IPS DF 19.7 (cell line): ENCODE results near the gene ETS2.
"Not testable (repeated sequence)": the region's sequence is repeated elsewhere in the genome, so short reads cannot be mapped to it uniquely, and the experiment has no call there.

Experiments used
- DNase-seq: peaks from one replicate; pipeline ENCODE4 v3.0.0-alpha.2; 2013; ENCODE audit warnings: low read depth, low spot score

Gene ETS2

DNA sequence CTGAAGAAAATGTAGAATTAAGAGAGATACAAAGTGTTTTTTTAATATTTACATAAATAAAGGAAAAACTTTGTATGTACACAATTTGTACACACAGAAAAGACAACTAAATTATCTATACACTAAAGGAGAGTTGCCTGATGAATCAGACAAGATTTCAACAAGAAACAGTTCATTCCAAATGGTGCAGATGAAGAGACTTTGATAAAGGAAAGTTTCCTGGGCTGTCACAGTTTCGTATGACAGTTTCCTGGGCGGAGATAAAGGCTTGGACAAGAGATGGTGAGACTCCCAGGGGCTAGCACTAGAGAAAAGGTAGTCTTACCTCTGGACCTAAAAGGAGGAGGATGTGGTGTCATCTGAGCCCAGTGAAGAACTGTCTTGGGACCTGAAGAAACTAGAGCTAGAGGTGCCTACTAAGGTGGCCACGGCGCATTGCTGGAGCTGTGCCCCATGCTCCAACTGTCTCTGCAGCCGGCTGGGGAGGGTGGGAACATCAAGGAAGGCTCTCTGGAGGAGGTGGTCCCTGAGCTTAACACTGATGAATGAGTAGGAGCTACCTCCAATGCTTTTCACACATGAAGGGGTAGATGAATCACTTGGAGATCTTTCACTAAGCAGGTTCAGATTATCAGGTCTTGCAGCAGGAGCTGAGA is 32.2 kb downstream of the ETS2 start:
- no peak for DNase-seq

DNA sequence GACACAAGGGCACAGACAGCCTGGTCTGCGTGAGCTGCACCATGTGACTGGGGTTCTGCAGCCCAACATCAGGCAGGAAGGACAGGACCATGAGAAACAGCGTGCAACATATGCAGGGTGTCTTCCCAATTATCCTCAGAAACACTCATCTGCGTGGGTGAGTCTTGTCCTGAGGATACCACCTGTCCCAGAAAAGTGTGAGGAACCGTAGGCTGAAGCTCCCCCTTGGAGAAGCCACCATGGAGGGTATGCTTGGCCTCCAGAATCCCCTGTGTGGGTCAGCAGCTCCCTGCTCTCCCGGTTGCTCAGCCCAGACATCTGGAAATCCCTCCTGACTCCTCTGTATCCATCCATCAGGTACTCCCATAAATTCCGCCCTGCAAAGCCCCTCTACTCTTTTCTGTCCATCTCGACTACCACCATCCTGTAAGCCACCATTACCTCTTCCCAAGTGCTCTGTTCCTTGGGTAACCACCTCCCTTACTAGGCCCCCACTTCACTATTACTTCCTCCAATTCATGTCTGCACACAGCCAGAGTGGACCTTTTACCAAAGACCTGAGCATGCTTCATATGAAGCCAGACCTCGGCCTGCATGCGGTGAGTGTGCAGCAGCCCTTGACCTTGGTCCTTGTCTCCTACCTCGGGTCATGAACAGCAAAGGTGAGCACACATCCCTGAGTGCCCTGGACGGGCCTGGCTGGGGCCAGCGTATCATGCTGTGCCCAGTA is 33.0 kb downstream of the ETS2 start:
- DNase-seq: no peak

DNA sequence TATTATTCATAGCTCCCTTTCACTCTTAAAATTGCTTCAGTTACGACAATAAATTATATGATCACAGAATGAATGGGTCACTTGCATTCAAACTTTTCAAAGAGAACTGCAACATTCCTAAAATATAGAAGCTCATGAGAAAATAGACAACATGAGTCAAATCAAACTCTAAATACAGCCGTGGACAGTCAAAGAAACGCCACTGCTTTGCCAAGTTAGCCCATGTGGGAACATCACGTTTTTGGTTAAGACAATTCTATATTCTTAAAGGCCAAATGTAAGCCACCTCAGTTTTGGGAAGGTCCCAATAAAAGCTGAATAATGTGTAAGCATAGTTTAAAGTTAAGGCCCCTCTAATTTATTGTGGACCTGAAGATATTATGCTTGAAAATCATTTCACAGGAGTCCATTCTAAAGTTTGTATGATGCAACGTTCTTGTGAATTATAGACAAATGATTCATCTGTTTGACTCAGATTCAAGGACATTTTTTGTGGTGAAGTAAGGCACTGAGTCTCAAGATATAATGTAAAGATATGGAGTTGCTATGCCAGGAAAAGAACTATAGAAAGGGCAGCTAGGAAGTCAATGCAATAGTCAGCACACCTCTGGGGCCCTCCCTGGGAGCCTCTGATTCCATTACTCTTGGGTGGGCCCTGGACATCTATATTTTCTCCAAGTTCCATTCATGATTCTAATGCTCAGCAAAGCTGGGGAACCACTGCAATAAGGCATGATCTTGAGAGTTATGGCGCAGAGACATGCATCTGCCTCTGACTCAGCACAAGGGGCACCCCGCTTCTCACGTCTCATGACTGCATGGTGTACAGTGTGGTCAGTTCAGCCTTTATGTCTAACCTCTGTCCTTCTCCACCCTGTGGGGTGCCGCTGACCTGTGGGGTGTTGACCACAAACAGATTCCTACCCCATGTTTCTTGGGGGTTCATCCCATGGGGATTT is 33.9 kb downstream of the ETS2 start:
- DNase-seq: no peak

DNA sequence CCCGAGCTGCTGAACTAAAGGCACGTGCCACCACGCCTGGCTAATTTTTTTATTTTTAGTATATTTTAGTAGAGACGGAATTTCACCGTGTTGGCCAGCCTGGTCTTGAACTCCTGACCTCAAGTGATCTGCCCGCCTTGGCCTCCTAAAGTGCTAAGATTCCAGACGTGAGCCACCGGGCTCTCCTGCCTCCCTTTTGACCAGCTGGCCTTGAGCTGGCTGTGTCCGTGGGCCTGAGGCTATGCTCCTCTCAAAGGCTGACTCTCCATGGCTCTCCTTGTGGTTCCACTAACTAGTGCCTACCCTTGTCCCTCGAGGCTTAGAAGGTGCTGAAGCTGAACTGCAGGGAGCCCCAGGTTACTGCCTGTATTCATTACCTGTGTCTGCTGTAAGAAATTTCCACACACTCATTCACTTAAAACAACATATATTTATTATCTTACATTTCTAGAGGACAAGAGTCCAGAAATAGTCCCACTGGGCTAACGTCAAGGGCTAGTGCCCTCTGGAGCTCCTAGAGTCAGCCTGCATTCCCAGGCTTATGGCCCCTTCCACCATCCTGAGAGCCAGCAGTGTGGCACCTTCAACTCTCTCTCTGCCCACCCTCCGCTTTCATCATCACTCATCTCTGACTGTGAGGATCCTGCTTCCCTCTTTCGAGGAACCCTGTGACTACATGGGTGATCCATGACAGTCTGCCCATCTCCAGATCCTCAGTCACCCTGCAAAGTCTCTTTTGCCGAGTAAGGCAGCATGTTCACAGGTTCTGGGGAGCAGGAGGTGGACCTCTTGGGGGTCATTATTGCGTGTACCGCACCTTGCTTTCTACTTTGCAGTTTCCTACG is 34.9 kb downstream of the ETS2 start:
- DNase-seq: no peak

DNA sequence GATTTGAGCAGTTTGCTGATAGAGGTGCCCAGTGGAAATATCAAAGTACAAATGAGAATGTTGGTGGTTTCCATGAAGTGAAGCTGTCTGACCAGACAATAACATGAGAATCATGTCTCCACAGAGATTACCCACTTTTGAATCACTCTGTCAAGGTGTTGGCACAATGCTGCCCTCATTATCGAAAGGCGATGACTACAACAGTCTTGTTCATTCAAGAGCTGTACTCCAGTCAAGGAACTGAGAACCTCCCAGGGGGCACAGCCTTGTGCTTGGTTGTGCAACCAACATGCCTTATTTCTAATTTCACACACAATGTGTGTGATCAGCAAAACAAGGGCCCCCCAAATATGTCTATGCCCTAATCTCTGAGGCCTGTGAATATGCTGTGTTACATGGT is 35.7 kb downstream of the ETS2 start:
- DNase-seq: no peak

DNA sequence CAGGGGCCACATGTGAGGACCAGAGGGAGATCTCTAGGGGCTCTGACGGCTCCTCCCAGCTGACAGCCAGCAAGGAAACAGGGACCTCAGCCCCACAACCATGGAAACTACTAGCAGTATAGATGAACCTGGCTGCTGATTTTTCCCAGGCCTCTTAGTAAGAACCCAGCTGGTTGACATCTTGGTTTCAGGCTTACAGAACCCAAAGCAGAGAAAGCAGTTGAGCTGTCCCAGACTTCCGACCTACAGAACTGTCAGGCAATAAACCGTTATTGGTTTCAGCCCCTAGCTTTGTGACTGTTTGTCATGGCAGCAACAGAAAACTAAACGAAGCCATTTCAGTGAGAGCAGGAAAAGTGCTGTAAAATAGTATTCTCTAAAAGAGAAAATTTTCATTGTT is 36.4 kb downstream of the ETS2 start:
- DNase-seq: no peak

DNA sequence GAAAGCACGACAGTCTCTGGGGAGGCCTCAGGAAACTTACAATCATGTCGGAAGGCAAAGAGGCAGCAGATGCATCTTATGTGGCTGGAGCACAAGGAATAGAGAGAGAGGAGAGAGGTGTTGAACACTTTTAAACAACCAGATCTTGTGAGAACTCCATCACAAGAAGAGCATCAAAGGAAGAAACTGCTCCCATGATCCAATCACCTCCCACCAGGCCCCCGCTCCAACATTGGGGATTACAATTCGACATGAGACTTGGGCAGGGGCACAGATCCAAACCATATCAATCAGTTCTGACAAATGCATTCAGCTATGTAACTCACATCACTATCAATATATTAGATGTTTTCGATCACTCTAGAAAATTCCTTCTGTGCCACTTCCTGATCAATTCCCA is 37.6 kb downstream of the ETS2 start:
- DNase-seq: no peak

DNA sequence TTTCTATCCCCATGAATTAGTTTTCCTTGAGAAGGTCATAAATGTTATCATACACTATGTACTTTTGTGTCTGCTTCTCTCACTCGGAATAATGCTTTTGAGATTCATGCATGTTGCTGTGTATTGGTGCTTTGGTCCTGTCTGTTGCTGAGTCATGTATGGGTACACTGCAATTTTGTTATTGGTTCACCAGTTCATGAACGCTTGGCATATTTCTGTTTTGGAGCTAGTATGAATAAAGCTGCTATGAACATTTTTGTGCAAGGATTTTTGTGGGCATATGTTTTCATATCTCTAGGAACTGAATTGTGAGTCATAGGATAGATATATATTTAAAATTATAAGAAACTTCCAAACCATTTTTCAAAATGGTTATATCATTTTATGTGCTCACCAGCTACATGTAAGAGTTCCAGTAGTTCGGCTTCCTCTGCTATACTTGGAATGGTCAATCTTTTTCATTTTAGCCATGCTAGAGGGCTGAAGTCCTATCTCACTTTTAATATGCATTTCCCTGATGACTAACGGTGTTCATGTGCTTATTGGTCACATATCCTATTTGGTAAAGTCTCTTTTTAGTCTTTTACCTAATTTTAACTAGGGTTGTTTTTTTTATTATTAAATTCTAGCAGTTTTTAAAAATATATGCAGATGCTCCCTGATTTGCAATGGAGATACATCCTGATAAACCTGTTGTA is 38.2 kb downstream of the ETS2 start:
- no peak for DNase-seq

DNA sequence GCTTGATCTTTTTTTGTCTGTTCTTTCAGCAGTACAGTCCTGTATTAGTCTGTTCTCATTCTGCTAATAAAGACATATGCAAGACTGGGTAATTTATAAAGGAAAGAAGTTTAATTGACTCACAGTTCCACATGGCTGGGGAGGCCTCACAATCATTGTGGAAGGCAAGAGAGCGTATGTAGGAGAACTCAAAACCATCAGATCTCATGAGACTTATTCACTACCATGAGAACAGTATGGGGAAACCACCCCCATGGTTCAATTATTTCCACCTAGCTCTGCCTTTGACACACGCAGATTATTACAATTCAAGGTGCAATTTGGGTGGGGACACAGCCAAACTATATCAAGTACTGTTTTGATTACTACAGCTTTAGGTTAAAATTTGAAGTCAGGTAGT is 39.6 kb downstream of the ETS2 start:
- DNase-seq: not testable (repeated sequence)

DNA sequence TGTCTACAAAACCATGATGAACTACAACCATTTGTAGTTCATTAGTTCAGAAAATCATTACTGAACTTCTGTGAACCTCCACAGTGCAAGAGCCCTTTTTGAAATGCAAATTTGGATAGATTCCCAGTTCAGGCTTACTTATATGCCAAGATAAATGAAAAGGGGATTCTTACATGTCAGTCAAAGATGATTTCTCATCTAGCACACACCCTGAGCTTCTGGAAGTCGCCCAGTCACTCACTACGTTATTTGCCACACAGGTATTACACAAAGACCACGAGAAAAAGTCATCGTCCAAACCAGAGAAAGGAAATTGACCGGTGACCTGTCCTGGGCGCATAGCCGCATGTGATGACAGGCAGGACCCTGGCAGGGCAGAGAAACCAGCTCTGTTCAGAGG is 41.8 kb downstream of the ETS2 start:
- no peak for DNase-seq

DNA sequence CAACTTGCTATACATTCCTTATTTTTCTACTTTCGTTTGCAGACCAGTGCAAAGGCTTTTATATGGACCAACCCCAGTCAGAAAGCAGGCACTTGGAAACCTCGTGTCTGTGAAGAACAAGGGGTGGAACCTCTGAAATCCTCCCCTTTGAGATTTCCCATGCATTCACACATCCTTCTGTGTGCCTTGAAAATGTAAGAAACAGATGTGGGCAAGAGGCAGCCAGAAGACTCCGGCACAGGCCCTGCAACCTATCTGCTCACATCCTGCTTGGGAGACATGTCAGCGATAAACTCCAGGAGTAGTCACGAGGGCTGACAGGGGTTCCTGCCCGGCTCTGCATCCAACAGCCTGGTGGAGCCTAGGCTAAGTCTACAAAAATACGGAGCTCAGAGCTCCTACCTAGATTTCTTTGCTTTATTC is 42.5 kb downstream of the ETS2 start:
- DNase-seq: no peak

DNA sequence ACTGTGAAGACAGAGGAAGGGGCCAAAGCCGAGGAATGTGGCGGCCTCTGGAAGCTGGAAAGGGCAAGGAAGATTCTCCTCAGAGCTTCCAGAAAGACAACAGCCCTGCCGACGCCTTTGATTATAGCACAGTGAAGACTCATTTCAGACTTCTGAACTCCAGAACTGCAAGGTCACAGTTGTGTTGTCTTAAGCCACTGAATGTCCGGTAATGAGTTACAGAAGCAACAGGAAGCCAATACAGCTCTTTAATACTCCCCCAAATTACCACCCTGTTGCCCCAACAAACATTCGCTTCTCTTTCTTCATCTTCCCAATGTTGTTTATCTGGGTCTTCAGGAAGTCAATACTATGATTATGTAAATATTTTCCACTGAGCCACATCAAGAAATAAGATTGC is 44.0 kb downstream of the ETS2 start:
- DNase-seq: no peak

DNA sequence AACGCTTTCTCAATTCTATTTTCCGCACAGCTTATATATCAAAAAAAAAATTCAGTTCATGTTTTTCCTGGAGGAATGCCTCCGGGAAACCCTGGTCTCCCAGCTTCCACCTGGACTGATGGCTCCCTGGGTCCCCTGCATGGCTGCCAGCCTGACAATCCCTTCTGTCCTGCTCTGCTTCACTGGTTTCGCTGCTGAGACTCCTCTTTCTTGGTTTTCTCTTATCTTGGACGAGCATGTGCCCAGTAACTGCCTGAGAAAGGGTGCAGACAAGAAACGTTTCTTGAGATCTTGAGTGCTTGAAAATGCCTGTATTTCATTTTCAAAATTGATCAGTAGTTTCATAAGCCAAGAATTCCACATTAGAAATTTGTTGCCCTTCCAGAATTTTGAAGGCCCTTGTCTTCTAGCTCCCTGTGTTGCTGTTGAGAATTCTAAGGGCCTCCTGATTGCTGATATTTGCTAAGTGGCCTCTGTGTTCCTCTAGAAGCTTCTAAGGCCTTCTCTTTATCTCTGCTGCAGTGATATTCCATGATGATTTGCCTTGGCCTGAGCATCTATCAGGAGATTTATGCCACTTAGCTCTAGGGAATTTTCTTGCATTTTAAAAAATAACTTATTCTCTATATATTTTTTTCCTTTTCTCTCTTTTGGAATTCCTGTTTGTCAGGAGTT is 44.7 kb downstream of the ETS2 start:
- DNase-seq: no peak

DNA sequence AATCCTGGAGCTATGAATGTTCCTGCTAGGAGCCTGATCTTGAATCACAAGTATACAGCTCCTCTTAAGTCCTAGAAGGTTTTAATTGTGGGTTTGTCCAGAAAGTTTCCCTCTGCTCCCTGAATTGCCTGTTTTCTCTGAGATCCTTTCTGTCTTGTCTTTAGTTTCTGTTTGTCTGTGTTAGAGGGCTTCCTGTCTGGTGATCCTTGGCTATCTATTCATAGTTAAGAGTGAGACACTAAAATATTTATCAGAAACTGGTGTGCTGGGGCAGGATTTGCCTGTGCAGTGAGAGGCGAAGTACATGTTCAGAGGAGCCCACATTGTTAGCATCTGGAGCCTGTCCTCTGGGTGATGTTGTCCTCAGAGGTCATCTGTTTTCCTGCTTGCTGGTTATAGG is 45.4 kb downstream of the ETS2 start:
- no peak for DNase-seq

DNA sequence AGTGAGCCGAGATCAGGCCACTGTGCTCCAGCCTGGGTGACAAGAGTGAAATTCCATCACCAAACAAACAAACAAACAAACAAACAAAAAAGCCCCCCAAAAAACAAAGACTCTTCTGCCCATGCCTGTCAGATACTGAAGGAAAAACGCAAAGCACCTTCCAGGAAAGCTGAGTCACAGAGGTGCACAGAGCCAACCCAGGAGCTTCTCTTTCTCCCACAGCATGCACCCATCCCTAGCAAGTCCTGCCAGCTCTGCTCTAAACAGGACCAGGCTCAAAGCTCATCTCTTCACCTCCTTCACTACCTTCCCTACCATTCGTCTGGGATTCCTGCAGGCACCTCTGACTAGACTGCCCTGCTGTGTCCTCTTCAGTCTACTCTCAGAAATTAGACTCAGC is 46.5 kb downstream of the ETS2 start:
- DNase-seq: no peak

DNA sequence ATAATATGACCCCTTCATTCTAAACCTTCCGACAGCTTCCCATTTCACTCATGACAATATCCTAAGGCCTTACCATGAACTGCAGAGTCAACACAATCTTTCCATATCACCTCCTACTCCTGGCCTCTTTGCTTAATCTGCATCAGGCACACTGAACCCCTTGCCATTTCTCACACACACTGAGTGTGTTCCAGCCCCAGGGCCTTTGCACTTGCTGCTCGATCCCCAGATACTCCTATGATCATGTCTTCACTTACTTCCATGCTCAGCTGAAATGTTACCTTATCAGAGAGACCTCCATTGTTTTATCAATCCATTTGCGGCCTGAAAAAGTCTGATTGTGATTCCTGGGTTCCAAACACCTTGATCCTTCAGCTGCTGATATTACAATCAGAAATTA is 47.0 kb downstream of the ETS2 start:
- DNase-seq: no peak

DNA sequence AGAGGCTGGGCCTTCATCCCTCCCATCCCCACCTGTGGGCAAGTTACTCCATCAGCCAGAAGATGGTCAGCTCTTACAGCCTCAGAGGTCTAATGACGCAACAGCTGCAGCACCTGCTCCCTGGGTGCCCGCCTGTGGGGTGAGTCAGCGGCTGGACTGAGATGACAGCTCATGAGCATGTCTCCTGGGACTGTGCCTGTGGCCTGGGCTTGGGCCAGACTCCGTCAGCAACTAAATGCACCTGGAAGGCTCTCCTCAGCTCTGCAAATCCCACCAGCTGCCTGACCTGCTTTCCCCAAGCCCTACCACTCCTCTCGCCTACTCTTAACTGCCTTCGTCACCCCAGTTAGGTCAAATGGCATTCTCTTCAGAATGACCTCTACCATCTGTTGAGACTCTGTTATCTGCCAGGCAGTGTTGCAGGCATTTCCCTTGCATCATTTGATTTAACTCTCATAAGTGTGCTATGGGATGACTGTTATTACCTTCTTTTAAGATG is 47.7 kb downstream of the ETS2 start:
- DNase-seq: no peak

DNA sequence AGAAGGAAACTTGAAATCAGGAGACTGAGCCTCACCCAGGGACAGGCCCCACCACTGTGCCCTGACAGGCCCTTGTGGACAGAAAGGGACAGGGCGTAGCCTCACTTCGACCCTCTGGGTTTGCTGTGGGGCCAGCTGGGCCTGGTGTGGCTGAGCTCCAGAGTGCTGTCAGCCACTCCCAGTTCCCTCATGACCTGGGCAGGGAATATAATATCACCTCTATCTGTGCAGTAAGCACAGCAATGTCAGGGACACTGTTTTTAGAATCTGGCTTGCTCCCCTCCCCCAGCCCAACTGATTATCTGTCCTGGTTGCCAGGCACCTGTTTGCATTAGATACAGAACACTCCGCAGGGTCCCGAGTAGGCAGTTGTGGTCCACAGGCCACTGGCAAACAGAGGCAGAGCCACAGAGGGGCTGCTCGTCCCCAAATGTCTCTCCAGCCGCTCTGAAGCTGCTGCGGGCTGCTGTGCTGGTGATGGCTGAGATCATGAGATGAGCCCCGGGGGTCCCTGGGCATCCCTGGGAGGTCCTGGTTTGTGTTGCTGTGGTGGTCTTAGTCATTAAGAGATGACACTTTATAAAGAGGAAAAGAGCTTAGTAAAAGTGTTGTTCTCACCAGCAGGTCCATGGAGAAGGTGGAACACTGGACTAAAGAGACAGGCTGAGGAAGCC is 51.6 kb downstream of the ETS2 start:
- no peak for DNase-seq

DNA sequence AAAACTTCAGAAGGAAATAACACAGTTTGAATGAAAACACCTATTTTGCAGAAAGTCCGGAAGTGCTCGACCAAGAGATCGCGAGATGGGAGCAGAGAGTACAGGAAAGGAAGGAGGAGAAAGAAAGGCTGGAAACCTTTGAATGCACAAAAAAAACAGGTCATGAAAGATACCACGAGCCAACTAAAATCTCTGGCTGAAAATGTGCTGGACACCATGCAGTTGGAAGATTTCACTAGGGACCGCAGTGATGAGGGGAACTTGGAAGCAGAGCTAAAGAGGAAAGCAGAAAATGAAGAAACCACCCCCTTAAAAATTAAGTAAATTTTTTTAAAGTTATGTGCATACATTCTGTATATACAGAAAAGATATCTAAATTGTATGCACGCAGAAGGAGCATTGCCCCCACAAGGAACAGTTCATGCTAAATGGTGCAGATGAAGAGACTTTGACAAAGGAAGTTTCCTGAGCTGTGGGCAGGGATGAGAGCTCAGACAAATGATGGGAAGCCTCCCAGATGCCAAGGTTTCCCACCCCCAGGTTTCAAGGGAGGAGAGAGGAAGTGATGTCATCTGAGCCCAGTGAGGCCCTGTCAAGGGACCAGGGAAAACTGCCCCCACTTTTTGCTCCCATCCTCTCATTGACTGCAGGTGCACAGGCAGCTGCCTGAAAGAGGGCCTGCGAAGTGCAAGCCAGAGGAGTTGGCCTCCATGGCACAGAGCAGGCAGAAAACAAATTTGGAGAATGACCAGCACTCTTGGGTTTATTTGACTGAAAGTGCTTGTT is 52.5 kb downstream of the ETS2 start:
- no peak for DNase-seq
